Panc1 (cell line): ENCODE results near the gene METTL27. TPM values are rescaled to one million over a fixed set of nuclear protein-coding genes. Genes with fewer than 3 reads are reported as not detected.

Experiments used
- ATAC-seq: fragments of 200-7000 bp; cut with Tn5 transposase; 2 replicates; pipeline ENCODE4 v1.9.1; 2020; ENCODE audit warnings: mild to moderate bottlenecking, moderate library complexity
- BruUV-seq: library from RNA; stranded (reverse); fragments of 400-500 nt; replicated peaks from 2 replicates; lab custom pipeline; 2021; lab: Mats Ljungman, UMichigan
- CTCF ChIA-PET: fragments of 300-600 bp; sonication (Branson Sonifier 250); formaldehyde crosslinking; loops from one replicate; lab custom pipeline; 2022; ENCODE audit warnings: antibody characterized with exemption; lab: Charles Lee
- POLR2A ChIA-PET: fragments of 300-600 bp; sonication (Branson Sonifier 250); formaldehyde crosslinking; loops from one replicate; lab custom pipeline; 2022; ENCODE audit warnings: antibody characterized with exemption; lab: Charles Lee
- DNase-seq: peaks from one replicate; pipeline ENCODE4 v3.0.0-alpha.2; 2010; ENCODE audit warnings: low read depth, low spot score
- H3K27ac ChIP-seq: 2 replicates; pipeline ENCODE4 v1.5.1; 2011; ENCODE audit warnings: mild to moderate bottlenecking, low read length, inconsistent platforms
- H3K27me3 ChIP-seq: fragments of 200-500 bp; sonication (Bioruptor generic); 2 replicates; pipeline ENCODE4 v1.6.0; 2014; ENCODE audit warnings: low read length, inconsistent platforms; ENCODE audit not compliant: control insufficient read depth, insufficient read depth
- H3K36me3 ChIP-seq: fragments of 200-500 bp; sonication (Bioruptor generic); 2 replicates; pipeline ENCODE4 v1.5.1; 2014; ENCODE audit warnings: inconsistent platforms, mild to moderate bottlenecking, low read length, moderate library complexity; ENCODE audit not compliant: control insufficient read depth, insufficient read depth
- H3K4me1 ChIP-seq: 2 replicates; pipeline ENCODE4 v1.5.1; 2011; ENCODE audit warnings: inconsistent platforms, mild to moderate bottlenecking, low read length, moderate library complexity; ENCODE audit not compliant: control insufficient read depth, insufficient read depth
- H3K4me3 ChIP-seq, 2 experiments: 2 replicates each; pipeline ENCODE4 v1.5.1; 2011 to 2012; ENCODE audit warnings: low read depth in 2 of 2, low read length in 2 of 2, mild to moderate bottlenecking in 2 of 2, inconsistent platforms in 1 of 2, moderate library complexity in 1 of 2
- H3K9me3 ChIP-seq: fragments of 200-500 bp; sonication (Bioruptor generic); 2 replicates; pipeline ENCODE4 v1.5.1; 2014; ENCODE audit warnings: low read depth, mild to moderate bottlenecking, inconsistent platforms, low read length, moderate library complexity; ENCODE audit not compliant: control insufficient read depth, insufficient read depth
- CTCF ChIP-seq: fragments of 450-650 bp; IDR thresholded peaks from 2 replicates; pipeline ENCODE4 v1.5.1; 2017; ENCODE audit warnings: mild to moderate bottlenecking
- POLR2AphosphoS5 ChIP-seq: IDR thresholded peaks from 2 replicates; pipeline ENCODE4 v1.6.1; 2012; ENCODE audit warnings: mild to moderate bottlenecking, low read depth, low read length, moderate library complexity
- REST ChIP-seq, 2 experiments: IDR thresholded peaks; 2 replicates each; pipeline ENCODE4 v1.6.1; 2011 to 2012; ENCODE audit warnings: low read depth in 2 of 2, control low read depth in 1 of 2, low read length in 1 of 2, mild to moderate bottlenecking in 1 of 2, moderate library complexity in 1 of 2; ENCODE audit not compliant: insufficient read depth in 1 of 2
- SIN3A ChIP-seq: IDR thresholded peaks from 2 replicates; pipeline ENCODE4 v1.6.1; 2012; ENCODE audit warnings: low read depth, mild to moderate bottlenecking, low read length, moderate library complexity, borderline replicate concordance; ENCODE audit not compliant: insufficient read depth
- TCF7L2 ChIP-seq: IDR thresholded peaks from 2 replicates; pipeline ENCODE4 v1.6.1; 2011; ENCODE audit warnings: mild to moderate bottlenecking, low read depth, low read length, inconsistent platforms
- in situ Hi-C: cut with HindIII; loops from 2 replicates; pipeline ENCODE4 v1.10.0; 2016; ENCODE audit warnings: low sequenced_read_pairs, low pct_unique_long_range_greater_than_20kb
- intact Hi-C: fragments of 100-400 bp; cut with micrococcal nuclease; formaldehyde crosslinking; loops from one replicate; pipeline ENCODE4 v1.10.0; 2022; ENCODE audit not compliant: unreplicated experiment
- total RNA-seq: library from RNA; stranded (reverse); gene quantifications from one replicate; pipeline ENCODE4 v1.2.1, GENCODE V29; 2021; ENCODE audit not compliant: unreplicated experiment

Gene METTL27
- total RNA-seq, 1 experiment from 2014 or later = 3.4 TPM

GRCh38 chr7:73833251-73833919, 8.9 kb downstream of the METTL27 start:
- CTCF ChIA-PET = interaction anchor here (0.8 kb wide), 1 partner anchor 17 kb away, joined by 5 read pairs; no protein-coding TSS in a partner anchor
- DNase-seq (no peak), ATAC-seq (peak; percentile 22)
- no TSS peak for BruUV-seq
- TF ChIP-seq CTCF (no peak), REST (IDR thresholded peaks at IDR 0.05; ENCODE audit: insufficient read depth in 1 of 2, low read depth in 2 of 2, low read length in 1 of 2) (peak in 1 of 2 experiments; percentile 75; a peak in 2 of 4 replicates), POLR2AphosphoS5 (peak; percentile 88), TCF7L2 (no peak), SIN3A (no peak; the same call in 1 of the 2 replicates)
- POLR2A ChIA-PET = interaction anchor here (0.5 to 2.3 kb wide), 8 partner anchors 9 to 225 kb away, joined by 3 to 13 read pairs (median 4); partner anchors contain the start of genes ABHD11 and METTL27
- in situ Hi-C loops = no loop called here
- Histone ChIP-seq H3K36me3 (no peaks in the 10 kb centered on the region; the same call in 1 of the 2 replicates), H3K4me1 (peaks cover 28% of the 10 kb centered on the region), H3K27me3 (no peaks in the 10 kb centered on the region), H3K27ac (peak overlapping the region; percentile 84), H3K4me3 (peak overlapping the region; percentile 73 to 97), H3K9me3 (no peaks in the 10 kb centered on the region)
- intact Hi-C loops = no loop called here

GRCh38 chr7:73832806-73833205, 9.5 kb downstream of the METTL27 start:
- ATAC-seq = no peak
- H3K36me3 ChIP-seq = no peaks in the 10 kb centered on the region; the same call in 1 of the 2 replicates
- H3K27me3 ChIP-seq = no peaks in the 10 kb centered on the region
- H3K9me3 ChIP-seq = no peaks in the 10 kb centered on the region
- intact Hi-C loops (no loop called here), in situ Hi-C loops (no loop called here)
- peak overlapping the region; percentile 84 for H3K27ac ChIP-seq
- H3K4me3 ChIP-seq = peak overlapping the region; percentile 73 to 97
- no peak for TF ChIP-seq REST (IDR thresholded peaks at IDR 0.05; ENCODE audit: insufficient read depth in 1 of 2, low read depth in 2 of 2, low read length in 1 of 2)
- no peak for TF ChIP-seq POLR2AphosphoS5
- no peak for TF ChIP-seq SIN3A
- no peak for TF ChIP-seq CTCF
- no peak for TF ChIP-seq TCF7L2
- DNase-seq = no peak
- ChIA-PET CTCF (interaction anchor here (0.6 to 0.8 kb wide), 2 partner anchors 97 to 370 kb away, joined by 5 to 7 read pairs; no protein-coding TSS in a partner anchor), POLR2A (interaction anchor here (0.5 to 2.3 kb wide), 9 partner anchors 10 to 646 kb away, joined by 4 to 13 read pairs (median 5); partner anchors contain the start of genes ABHD11 and METTL27)
- no TSS peak for BruUV-seq
- peaks cover 28% of the 10 kb centered on the region for H3K4me1 ChIP-seq
